Measurements from ENCODE around the gene PLCL2.
"Not testable (repeated sequence)": the region's sequence is repeated elsewhere in the genome, so short reads cannot be mapped to it uniquely, and the experiment has no call there.

The PLCL2 gene

DNA sequence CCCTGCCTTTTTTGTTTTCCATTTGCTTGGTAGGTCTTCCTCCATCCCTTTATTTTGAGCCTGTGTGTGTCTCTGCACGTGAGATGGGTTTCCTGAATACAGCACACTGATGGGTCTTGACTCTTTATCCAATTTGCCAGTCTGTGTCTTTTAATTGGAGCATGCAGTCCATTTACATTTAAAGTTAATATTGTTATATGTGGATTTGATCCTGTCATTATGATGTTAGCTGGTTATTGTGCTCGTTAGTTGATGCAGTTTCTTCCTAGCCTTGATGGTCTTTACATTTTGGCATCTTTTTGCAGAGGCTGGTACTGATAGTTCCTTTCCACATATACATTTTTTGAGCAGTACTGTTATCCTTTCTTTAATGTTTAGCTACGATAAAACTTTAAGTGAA, 73.1 kb downstream of the PLCL2 start:
- not testable (repeated sequence) for DNase-seq (ENCODE audit: low read depth in 2 of 2, low spot score in 1 of 2)

DNA sequence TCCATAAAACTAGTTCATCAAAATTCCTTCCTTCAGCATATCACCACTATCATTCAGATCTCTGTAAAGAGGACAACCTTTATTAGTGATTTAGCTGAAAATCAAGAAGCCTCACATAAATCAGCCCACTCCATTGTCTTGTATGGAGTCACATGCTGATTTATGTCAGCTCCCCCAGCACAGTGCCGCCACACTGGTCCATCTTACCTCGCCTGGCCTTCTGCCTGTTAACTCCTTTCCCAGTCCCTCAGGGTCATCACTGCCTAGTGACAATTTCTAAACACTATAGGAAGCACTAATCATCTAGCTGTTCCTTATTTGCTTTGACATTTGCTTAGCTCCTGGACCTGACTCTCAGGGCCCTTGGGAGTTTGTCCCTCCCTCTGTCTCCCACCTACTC, 75.4 kb downstream of the PLCL2 start:
- no peak for DNase-seq (ENCODE audit: low read depth in 2 of 2, low spot score in 1 of 2)

DNA sequence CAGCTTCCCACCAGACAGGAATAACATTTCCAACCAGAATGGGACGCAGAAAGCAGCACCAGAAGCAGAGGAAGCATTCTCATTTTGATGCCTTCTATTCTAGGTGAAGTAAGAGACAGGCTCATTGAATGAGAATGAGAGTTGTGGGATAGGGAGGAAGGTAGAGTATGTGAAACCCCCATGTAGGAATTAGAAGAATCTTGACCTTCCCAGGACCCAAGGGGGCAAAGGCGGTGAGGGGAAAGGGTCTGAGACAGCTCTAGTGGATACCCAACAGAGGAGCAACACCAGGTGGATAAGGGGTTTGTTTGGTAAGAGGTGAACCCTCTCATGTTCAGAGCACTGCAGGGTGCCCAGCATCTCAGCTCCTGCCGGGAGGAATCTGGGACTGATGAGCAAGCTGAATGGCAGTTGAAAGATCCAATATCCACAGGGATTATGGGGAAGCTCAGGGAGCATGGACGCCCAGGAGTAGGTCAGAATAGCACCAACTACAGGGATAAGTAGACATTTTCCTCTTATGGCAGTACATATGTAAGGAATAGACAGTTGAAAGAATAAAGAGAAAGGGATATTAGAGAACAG, 77.0 kb downstream of the PLCL2 start:
- no peak for DNase-seq (ENCODE audit: low read depth in 2 of 2, low spot score in 1 of 2)

GRCh38 chr3:16975083-16975482, 90.3 kb downstream of the PLCL2 start:
- DNase-seq (ENCODE audit: low read depth in 2 of 2, low spot score in 1 of 2), result no peak

- DNase-seq (ENCODE audit: low read depth in 2 of 2, low spot score in 1 of 2), result no peak
Measured at GRCh38 chr3:16978234-16978920, 93.6 kb downstream of the PLCL2 start.

DNA sequence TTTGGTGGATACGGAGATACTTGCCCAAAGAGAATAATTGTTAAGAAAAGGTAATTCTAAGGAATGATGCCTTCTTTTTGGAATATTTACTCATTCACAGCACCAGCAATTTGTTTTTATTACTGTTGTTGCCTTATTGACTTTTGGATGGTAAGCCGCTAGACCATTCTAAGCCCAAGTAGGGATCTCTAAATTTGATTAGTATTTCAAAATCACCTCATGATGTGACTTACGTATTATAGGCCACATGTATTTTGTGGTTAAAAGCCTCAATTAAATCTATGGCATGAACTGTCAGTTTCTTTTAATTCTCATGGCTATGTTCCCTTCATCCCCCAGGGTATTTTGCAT, 94.1 kb downstream of the PLCL2 start:
- no peak for DNase-seq (ENCODE audit: low read depth in 2 of 2, low spot score in 1 of 2)

- not testable (repeated sequence) for DNase-seq (ENCODE audit: low read depth in 2 of 2, low spot score in 1 of 2)
Measured at GRCh38 chr3:16979769-16980515, 95.2 kb downstream of the PLCL2 start.

DNA sequence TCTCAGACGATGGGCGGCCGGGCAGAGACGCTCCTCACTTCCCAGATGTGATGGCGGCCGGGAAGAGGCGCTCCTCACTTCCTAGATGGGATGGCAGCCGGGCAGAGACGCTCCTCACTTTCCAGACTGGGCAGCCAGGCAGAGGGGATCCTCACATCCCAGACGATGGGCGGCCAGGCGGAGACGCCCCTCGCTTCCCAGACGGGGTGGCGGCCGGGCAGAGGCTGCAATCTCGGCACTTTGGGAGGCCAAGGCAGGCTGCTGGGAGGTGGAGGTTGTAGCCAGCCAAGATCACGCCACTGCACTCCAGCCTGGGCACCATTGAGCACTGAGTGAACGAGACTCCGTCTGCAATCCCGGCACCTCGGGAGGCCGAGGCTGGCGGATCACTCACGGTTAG, 95.8 kb downstream of the PLCL2 start:
- not testable (repeated sequence) for DNase-seq (ENCODE audit: low read depth in 2 of 2, low spot score in 1 of 2)

GRCh38 chr3:16982460-16982859, 97.7 kb downstream of the PLCL2 start:
- DNase-seq (ENCODE audit: low read depth in 2 of 2, low spot score in 1 of 2), result no peak

DNA sequence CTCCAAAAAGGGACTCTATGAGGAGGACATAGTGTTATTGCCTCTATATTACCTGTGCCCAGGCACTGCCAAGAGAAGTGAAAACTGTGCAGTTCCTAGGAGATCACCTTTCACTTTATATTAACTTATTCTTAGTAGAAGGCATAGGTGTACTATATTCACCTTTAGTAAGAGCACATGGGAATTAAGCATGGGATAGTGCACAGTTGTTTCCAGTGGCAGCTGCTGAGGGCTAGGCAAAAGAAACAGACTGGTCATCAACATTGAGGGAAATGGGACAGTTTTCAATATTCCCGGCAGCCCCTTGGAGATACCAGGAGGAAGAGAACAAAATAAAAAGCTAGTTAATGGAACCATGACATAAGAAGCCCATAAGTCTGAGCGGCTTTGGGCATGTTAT, 100.9 kb downstream of the PLCL2 start:
- no peak for DNase-seq (ENCODE audit: low read depth in 2 of 2, low spot score in 1 of 2)

DNA sequence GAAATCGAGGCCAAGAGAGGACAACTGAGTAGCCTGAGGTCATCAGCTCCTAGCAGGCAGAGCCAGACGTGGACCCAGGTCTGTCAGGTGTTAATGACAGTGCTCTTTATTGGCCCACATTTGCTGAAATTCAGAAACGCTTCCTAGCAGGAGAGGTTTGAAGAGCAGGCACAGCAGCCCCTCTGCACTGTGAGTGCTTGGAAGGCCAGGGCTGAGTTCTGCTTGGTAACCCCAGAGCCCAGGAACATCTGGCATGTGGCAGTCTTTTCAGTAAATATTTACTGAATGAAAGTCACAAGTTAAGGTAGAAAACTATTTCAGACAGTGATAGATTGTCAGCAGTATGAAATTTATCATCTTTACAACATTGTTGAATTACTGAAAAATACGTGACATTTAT, 102.4 kb downstream of the PLCL2 start:
- DNase-seq (ENCODE audit: low read depth in 2 of 2, low spot score in 1 of 2), result no peak

- DNase-seq (ENCODE audit: low read depth in 2 of 2, low spot score in 1 of 2), result no peak
Measured at GRCh38 chr3:16990163-16990562, 105.4 kb downstream of the PLCL2 start.

DNA sequence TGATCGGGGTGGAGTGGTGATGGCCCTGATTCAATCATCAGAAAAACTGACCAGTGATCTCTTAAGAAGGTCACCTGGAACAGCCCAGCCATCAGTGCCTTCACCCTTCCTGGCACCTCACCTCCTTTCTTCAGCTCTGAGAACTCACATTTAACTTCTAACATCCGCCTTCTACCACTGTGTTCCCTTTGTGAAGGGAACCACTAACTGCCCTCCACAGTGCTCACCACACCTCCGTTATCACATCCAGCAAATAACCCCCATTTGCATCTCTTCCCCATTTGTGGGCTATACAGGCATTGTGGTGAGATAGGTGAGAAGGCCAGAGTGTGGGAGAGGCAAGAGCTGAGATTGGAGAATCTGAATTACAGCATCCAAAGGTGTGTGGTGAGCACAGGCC, 107.4 kb downstream of the PLCL2 start:
- no peak for DNase-seq (ENCODE audit: low read depth in 2 of 2, low spot score in 1 of 2)

DNA sequence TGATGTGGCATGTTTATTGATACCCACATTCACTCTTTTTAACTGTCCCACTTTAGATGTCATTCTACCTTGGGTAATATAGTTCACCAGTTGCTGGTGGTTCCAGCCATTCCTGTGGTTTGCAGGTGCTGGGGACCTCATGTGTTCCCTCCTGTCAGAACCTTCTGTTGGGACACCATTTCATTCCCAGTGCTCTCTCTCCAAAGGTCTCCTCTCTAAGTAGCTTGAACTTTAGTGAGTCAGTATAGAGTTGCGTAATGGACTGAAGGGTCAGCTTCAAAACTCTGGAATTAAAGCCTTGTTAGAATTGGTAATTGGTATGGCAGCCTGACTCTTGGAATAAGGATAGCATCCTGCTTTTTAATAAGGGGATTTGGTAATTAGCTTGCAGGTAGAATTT, 108.5 kb downstream of the PLCL2 start:
- DNase-seq (ENCODE audit: low read depth in 2 of 2, low spot score in 1 of 2), result no peak

DNA sequence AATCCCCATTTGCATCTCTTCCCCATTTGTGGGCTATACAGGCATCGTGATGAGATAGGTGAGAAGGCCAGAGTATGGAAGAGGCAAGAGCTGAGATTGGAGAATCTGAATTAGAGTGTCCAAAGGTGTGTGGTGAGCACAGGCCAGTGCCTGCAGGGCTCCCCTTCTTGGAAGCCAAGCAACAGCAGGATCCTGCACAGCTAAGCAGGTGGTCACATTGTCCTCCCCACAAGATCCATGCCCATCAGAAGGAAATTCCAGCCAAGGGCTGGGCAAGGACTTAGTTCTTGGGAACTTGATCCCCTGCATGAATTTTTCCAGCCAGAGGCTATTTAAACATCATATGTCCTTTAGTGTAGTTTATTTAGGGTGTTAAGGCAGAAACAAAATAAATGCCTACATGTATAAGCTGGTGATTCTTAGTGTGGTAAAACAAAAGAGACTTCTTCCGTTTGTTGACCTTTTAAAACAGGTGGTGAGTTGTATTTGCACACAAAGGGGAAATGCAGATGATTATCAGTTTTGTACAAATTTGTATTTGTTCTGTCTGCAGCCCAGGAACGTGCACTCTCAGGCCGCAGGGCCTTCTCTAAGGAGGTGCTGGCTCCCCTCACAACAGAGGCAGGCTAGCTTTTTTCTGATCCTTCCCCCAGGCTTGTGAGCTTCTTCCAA, 110.2 kb downstream of the PLCL2 start:
- no peak for DNase-seq (ENCODE audit: low read depth in 2 of 2, low spot score in 1 of 2)

GRCh38 chr3:16995601-16996000, 110.8 kb downstream of the PLCL2 start:
- no peak for DNase-seq (ENCODE audit: low read depth in 2 of 2, low spot score in 1 of 2)

DNA sequence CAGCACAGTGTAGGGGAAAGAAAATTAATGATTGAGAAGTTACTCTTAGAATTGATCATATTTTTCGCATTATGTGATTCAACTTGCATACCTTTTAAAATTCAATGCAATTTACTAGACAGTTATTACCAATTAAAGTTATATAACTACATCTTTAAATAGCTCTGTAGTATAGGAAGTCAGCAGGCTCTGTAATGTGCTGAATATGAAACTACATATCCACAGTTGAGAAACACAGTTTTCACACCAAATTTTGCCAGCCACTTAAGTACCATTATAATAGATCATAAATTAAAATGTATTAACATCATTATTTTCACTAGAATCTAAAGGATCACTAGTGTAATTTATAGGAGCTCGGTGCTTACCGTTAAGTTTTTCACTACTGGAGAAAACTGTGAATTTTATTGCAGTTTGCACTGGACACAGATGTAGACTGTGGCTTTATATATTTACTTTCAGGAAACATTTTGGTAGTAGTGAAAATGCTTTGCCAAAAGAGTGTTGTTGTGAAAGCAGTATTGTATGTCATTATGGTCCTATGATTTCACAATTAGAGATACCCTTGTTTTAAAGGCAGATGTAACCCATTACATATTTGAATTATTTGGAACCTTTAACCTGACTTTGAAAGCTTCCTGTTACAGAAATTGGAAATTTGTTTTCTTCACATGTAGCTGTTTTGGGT, 113.6 kb downstream of the PLCL2 start:
- DNase-seq (ENCODE audit: low read depth in 2 of 2, low spot score in 1 of 2), result no peak

DNA sequence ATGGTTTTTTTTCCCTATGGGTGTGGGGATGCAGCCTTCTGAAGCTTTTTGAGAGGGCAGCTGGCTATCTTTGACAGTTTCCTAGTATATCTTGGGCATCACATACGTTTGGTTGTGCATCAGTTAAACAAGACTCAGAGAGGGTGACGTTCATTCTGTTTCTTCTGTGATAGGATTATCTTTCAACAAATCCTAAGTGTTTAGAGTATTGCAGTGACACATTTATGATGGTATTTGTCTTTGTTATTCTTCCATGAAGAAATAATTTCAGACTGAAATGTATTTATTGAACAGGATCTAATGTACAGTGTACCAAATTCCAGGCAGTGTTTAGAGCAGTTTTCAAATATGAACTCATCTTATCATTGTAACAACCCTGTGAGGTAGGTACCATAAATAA, 114.4 kb downstream of the PLCL2 start:
- DNase-seq (ENCODE audit: low read depth in 2 of 2, low spot score in 1 of 2), result no peak

- DNase-seq (ENCODE audit: low read depth in 2 of 2, low spot score in 1 of 2), result no peak
Measured at GRCh38 chr3:16999871-17000270, 115.1 kb downstream of the PLCL2 start.

DNA sequence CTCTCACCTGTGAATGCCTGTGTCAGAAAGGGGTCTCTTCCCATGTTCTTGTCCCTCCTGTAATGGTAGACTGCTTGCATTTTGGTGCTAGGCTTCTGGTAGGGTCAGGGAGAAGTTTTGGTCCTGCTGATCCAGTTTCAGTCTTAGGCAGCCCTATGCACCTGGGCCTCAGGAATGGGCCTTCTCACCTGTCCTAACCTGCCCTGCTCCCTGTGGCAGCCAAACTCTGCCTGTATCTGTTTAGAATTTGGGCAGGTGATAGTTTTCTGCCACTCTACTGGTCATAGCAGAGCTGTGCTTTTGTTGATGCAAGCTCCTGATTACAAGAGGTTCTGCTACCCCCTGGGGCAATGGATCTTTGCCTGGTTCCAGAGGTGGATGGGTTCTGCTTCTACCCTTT, 118.7 kb downstream of the PLCL2 start:
- no peak for DNase-seq (ENCODE audit: low read depth in 2 of 2, low spot score in 1 of 2)

GRCh38 chr3:17006132-17006852, 121.5 kb downstream of the PLCL2 start:
- no peak for DNase-seq (ENCODE audit: low read depth in 2 of 2, low spot score in 1 of 2)

Data from stimulated activated CD8-positive, alpha-beta memory T cell treated with anti-CD3 and anti-CD28 coated beads, Interleukin-4, amount 100 ng/mL, for 1 hour (primary cell).